Body of pancreas (tissue), 4 donors: Measurements from ENCODE around the gene MAPK9. TPM values are rescaled to one million over a fixed set of nuclear protein-coding genes. Genes with fewer than 3 reads are reported as not detected.

Experiments
- ATAC-seq: fragments of 150-250 bp; one replicate; pipeline ENCODE4 v1.9.1; 2016
- DNase-seq, 4 donors: peaks; one replicate each; pipeline ENCODE4 v3.0.0-alpha.2; 2019
- H3K27ac ChIP-seq, 4 donors: fragments of 200-600 bp; sonication (generic); 1 replicate in 3 of 4; 2 replicates in 1 of 4; pipeline versions ENCODE4 v1.5.1 to v1.6.1; 2016 to 2019; ENCODE audit warnings: mild to moderate bottlenecking in 1 of 4, mixed read lengths in 1 of 4, moderate library complexity in 1 of 4
- H3K27me3 ChIP-seq, 2 donors: fragments of 200-600 bp; sonication (generic); one replicate each; pipeline ENCODE4 v1.6.0; 2016; ENCODE audit warnings: mild to moderate bottlenecking in 1 of 2
- H3K36me3 ChIP-seq, 2 donors: fragments of 200-600 bp; sonication (generic); replicated peaks in 1 of 2; 2 replicates each; pipeline ENCODE4 v1.5.1; 2016; ENCODE audit warnings: low read depth in 2 of 2; ENCODE audit not compliant: insufficient read depth in 1 of 2
- H3K4me1 ChIP-seq: fragments of 200-600 bp; sonication (generic); one replicate; pipeline ENCODE4 v1.6.0; 2016
- H3K4me3 ChIP-seq, 2 donors: fragments of 200-600 bp; sonication (generic); 1 replicate in 1 of 2; 2 replicates in 1 of 2; pipeline ENCODE4 v1.5.1; 2016 to 2019
- H3K9me3 ChIP-seq, 3 donors: fragments of 200-600 bp; sonication (generic); 1 replicate in 2 of 3; 2 replicates in 1 of 3; pipeline ENCODE4 v1.5.1; 2016
- POLR2A ChIP-seq, 3 donors: fragments of 450-650 bp; IDR thresholded peaks; one replicate each; pipeline ENCODE4 v1.6.1; 2016; ENCODE audit warnings: antibody characterized with exemption in 3 of 3, mild to moderate bottlenecking in 2 of 3
- WGBS, 2 donors: methylation state at CpG; one replicate each; pipeline ENCODE4 v1.1.5; 2017; 5-methylcytosine and 5-hydroxymethylcytosine counted together
- intact Hi-C: fragments of 100-400 bp; cut with DNase I; formaldehyde crosslinking; loops from one replicate; pipeline ENCODE4 v1.15.1; 2023
- total RNA-seq, 2 donors: library from RNA; depleted of rRNA; stranded (reverse); fragments of >200 nt; gene quantifications; one replicate each; pipeline ENCODE4 v1.1.0, GENCODE V29; 2016
- TF ChIP-seq, protein P1 (sequence below), 7 experiments: fragments of 450-650 bp in 4 of 7; fragments of 200-600 bp in 3 of 7; sonication (generic) in 3 of 7; IDR thresholded peaks; one replicate each; pipeline ENCODE4 v1.5.1; 2016 to 2019; ENCODE audit warnings: antibody characterized with exemption in 7 of 7

The MAPK9 gene
- total RNA-seq, 2 donors from 2014 or later, result 20.4 to 33.2 TPM

DNA sequence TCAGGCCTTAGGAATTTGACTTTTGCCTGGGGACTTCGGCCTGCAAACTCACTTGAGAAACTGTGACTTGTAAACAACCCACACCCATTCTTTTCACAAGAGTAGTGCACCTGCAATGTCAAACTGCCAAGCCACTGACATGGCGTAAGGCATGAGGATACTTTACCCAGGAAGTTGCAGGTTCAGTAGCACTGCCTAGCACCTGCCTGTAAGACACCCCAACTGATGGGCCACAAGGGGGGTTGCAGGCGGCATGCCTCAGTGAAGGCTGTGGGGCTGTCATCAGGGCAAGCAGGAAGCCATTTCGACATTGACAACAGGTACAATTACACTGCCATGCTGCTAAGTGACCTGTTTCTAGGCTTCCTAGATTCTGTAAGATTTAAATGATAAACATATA lies 41.6 kb downstream of the MAPK9 start:
- TF ChIP-seq, protein P1, sequence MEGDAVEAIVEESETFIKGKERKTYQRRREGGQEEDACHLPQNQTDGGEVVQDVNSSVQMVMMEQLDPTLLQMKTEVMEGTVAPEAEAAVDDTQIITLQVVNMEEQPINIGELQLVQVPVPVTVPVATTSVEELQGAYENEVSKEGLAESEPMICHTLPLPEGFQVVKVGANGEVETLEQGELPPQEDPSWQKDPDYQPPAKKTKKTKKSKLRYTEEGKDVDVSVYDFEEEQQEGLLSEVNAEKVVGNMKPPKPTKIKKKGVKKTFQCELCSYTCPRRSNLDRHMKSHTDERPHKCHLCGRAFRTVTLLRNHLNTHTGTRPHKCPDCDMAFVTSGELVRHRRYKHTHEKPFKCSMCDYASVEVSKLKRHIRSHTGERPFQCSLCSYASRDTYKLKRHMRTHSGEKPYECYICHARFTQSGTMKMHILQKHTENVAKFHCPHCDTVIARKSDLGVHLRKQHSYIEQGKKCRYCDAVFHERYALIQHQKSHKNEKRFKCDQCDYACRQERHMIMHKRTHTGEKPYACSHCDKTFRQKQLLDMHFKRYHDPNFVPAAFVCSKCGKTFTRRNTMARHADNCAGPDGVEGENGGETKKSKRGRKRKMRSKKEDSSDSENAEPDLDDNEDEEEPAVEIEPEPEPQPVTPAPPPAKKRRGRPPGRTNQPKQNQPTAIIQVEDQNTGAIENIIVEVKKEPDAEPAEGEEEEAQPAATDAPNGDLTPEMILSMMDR (IDR thresholded peaks at IDR 0.05), result no peak
- TF ChIP-seq POLR2A (IDR thresholded peaks at IDR 0.05), result no peak
- no peaks in the 10 kb centered on the region for H3K27me3 ChIP-seq
- peaks cover 0 to 55% (median 3%) of the 10 kb centered on the region in 3 donors for H3K9me3 ChIP-seq
- H3K4me3 ChIP-seq, result no peak overlapping the region
- 98% methylated on average over 4 of the region's 4 CpGs for WGBS, 2 donors
- H3K4me1 ChIP-seq, result no peaks in the 10 kb centered on the region
- no peak for ATAC-seq
- peaks cover 23 to 36% of the 10 kb centered on the region in 2 donors for H3K36me3 ChIP-seq
- intact Hi-C loops, result no loop called here
- no peak for DNase-seq
- H3K27ac ChIP-seq, result no peak overlapping the region

DNA sequence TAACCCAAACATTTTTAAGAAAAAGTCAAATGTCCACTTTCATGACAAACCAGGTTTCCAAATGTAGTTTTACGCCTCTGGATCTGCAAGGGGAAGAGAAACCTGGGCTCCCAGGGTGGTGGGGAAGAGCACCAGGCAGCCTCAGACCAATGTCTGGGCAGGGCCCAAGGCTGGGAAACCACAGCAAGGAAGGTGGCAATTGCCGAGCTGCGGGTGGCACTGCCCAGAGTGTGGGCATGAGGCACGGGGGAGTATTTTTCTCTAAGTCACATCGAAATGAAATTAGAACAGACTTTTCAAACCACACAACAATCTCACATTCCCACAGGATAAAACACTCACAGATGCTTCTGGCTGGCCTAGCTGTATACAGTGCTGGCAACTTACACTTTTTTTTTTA lies 50.3 kb downstream of the MAPK9 start:
- no peaks in the 10 kb centered on the region for H3K4me1 ChIP-seq
- intact Hi-C loops, result no loop called here
- H3K4me3 ChIP-seq, result no peak overlapping the region
- ATAC-seq, result no peak
- peaks cover 0 to 22% of the 10 kb centered on the region in 2 donors for H3K36me3 ChIP-seq
- no peak for TF ChIP-seq POLR2A (IDR thresholded peaks at IDR 0.05)
- TF ChIP-seq, protein P1 (IDR thresholded peaks at IDR 0.05), result no peak
- WGBS, 2 donors, result 96 to 98% methylated on average over 5 of the region's 5 CpGs
- H3K9me3 ChIP-seq, result no peaks in the 10 kb centered on the region
- DNase-seq, result no peak
- no peak overlapping the region for H3K27ac ChIP-seq
- no peaks in the 10 kb centered on the region for H3K27me3 ChIP-seq

DNA sequence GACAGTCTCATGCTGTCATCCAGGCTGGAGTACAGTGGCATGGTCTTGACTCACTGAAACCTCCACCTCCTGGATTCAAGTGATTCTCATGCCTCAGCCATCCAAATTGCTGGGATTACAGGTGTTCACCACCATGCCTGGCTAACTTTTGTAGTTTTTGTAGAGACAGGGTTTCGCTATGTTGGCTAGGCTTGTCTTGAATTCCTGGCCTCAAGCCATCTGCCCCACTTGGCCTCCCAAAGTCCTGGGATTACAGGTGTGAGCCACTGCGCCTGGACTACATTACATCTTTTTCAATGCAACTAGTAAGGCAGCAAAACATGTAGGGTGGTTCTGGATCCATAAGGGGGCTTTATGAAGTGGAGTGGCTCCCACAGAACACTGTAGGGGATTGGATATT lies 53.3 kb downstream of the MAPK9 start:
- Histone ChIP-seq H3K9me3 (no peaks in the 10 kb centered on the region), H3K4me3 (no peak overlapping the region), H3K4me1 (no peaks in the 10 kb centered on the region), H3K36me3 (peaks cover 0 to 38% of the 10 kb centered on the region in 2 donors), H3K27me3 (no peaks in the 10 kb centered on the region), H3K27ac (no peak overlapping the region)
- TF ChIP-seq, protein P1 (IDR thresholded peaks at IDR 0.05), result no peak
- no peak for TF ChIP-seq POLR2A (IDR thresholded peaks at IDR 0.05)
- intact Hi-C loops, result no loop called here
- ATAC-seq (no peak), DNase-seq (no peak)
- WGBS, 2 donors, result 100% methylated on average over 2 of the region's 2 CpGs

- intact Hi-C loops, result no loop called here
- Histone ChIP-seq H3K4me1 (no peaks in the 10 kb centered on the region), H3K27ac (no peak overlapping the region), H3K4me3 (no peak overlapping the region), H3K9me3 (no peaks in the 10 kb centered on the region), H3K27me3 (no peaks in the 10 kb centered on the region), H3K36me3 (peaks cover 0 to 37% of the 10 kb centered on the region in 2 donors)
- no peak for DNase-seq
- ATAC-seq, result no peak
- 80 to 97% methylated on average over 1 of the region's 1 CpG for WGBS, 2 donors
- no peak for TF ChIP-seq POLR2A (IDR thresholded peaks at IDR 0.05)
- TF ChIP-seq, protein P1 (IDR thresholded peaks at IDR 0.05), result no peak
Measured at GRCh38 chr5:180235846-180236245, 56.0 kb downstream of the MAPK9 start.

- TF ChIP-seq, protein P1 (IDR thresholded peaks at IDR 0.05), result no peak
- Histone ChIP-seq H3K27me3 (no peaks in the 10 kb centered on the region), H3K4me1 (no peaks in the 10 kb centered on the region), H3K9me3 (no peaks in the 10 kb centered on the region), H3K4me3 (no peak overlapping the region), H3K36me3 (peaks cover 0 to 32% of the 10 kb centered on the region in 2 donors), H3K27ac (no peak overlapping the region)
- no peak for DNase-seq
- 80 to 92% methylated on average over 5 of the region's 5 CpGs for WGBS, 2 donors
- ATAC-seq, result no peak
- intact Hi-C loops, result no loop called here
Measured at GRCh38 chr5:180235077-180235476, 56.8 kb downstream of the MAPK9 start.
